HCT116 (cell line): ENCODE data around the gene ERMAP. TPM values are rescaled to one million over a fixed set of nuclear protein-coding genes. Genes with fewer than 3 reads are reported as not detected.

Source experiments
- ATAC-seq: fragments of 200-7000 bp; cut with Tn5 transposase; 2 replicates; pipeline ENCODE4 v1.9.1; 2020; ENCODE audit warnings: mild to moderate bottlenecking, moderate library complexity
- BruUV-seq: library from RNA; stranded (reverse); fragments of 400-500 nt; replicated peaks from 2 replicates; lab custom pipeline; 2021; lab: Mats Ljungman, UMichigan
- CTCF ChIA-PET: fragments of 300-600 bp; sonication (Branson Sonifier 250); formaldehyde crosslinking; loops from one replicate; lab custom pipeline; 2021; ENCODE audit warnings: antibody characterized with exemption; lab: Charles Lee
- POLR2A ChIA-PET: fragments of 300-600, 350-600 bp; sonication (Branson Sonifier 250); formaldehyde crosslinking; loops from one replicate; lab custom pipeline; 2021; ENCODE audit warnings: antibody characterized with exemption; lab: Charles Lee
- RAD21 ChIA-PET, 2 experiments: fragments of 300-600 bp; sonication (Branson Sonifier 250); formaldehyde crosslinking; loops; one replicate each; lab custom pipeline; 2023; ENCODE audit warnings: low total read pairs in 2 of 2; ENCODE audit not compliant: uncharacterized antibody in 2 of 2, unreplicated experiment in 2 of 2, low non-redundant PET in 1 of 2; lab: Charles Lee
- DNase-seq: peaks from one replicate; pipeline ENCODE4 v3.0.0-alpha.2; 2010; ENCODE audit warnings: low read depth, low spot score
- H2AFZ ChIP-seq: fragments of 200-600 bp; shearing (Covaris generic), sonication (generic); 2 replicates; pipeline ENCODE4 v1.6.1; 2017; ENCODE audit warnings: low read depth, mixed run types, mixed read lengths, antibody characterized with exemption, low read length; ENCODE audit not compliant: poor library complexity, severe bottlenecking
- H3K27ac ChIP-seq: 2 replicates; pipeline ENCODE4 v1.5.1; 2012; ENCODE audit warnings: low read depth, low read length
- H3K27me3 ChIP-seq: fragments of 200-600 bp; sonication (generic); 2 replicates; pipeline ENCODE4 v1.6.1; 2016; ENCODE audit warnings: mixed run types, low read length, mixed read lengths; ENCODE audit not compliant: insufficient read depth
- H3K36me3 ChIP-seq, 2 experiments: fragments of 200-500 bp in 1 of 2; fragments of 200-600 bp in 1 of 2; sonication (Bioruptor generic) in 1 of 2; sonication (generic) in 1 of 2; 2 replicates each; pipeline versions ENCODE4 v1.5.1 to v1.6.1; 2014 to 2016; ENCODE audit warnings: low read length in 2 of 2, inconsistent platforms in 1 of 2, mixed read lengths in 1 of 2, mixed run types in 1 of 2; ENCODE audit not compliant: insufficient read depth in 2 of 2, control insufficient read depth in 1 of 2
- H3K4me1 ChIP-seq, 2 experiments: fragments of 200-600 bp in 1 of 2; sonication (generic) in 1 of 2; 2 replicates each; pipeline versions ENCODE4 v1.5.1 to v1.6.1; 2012 to 2017; ENCODE audit warnings: low read length in 2 of 2, inconsistent platforms in 1 of 2, mild to moderate bottlenecking in 1 of 2, mixed read lengths in 1 of 2, mixed run types in 1 of 2, moderate library complexity in 1 of 2; ENCODE audit not compliant: insufficient read depth in 2 of 2, control insufficient read depth in 1 of 2
- H3K4me2 ChIP-seq: fragments of 200-600 bp; sonication (generic); 2 replicates; pipeline ENCODE4 v1.6.1; 2017; ENCODE audit warnings: mixed run types, low read length, mixed read lengths
- H3K4me3 ChIP-seq, 2 experiments: fragments of 200-600 bp in 1 of 2; sonication (generic) in 1 of 2; replicated peaks in 1 of 2; 2 replicates each; pipeline ENCODE4 v1.5.1; 2011 to 2016; ENCODE audit warnings: low read length in 2 of 2, control low read depth in 1 of 2, low read depth in 1 of 2, mild to moderate bottlenecking in 1 of 2, mixed read lengths in 1 of 2, mixed run types in 1 of 2
- H3K79me2 ChIP-seq: fragments of 200-600 bp; sonication (generic); 2 replicates; pipeline ENCODE4 v1.6.1; 2017; ENCODE audit warnings: mild to moderate bottlenecking, mixed run types, low read length, moderate library complexity, mixed read lengths; ENCODE audit not compliant: insufficient read depth
- H3K9ac ChIP-seq: fragments of 200-600 bp; sonication (generic); 2 replicates; pipeline ENCODE4 v1.6.1; 2016; ENCODE audit warnings: low read length, mixed read lengths
- H3K9me2 ChIP-seq: fragments of 200-600 bp; sonication (generic), shearing (Covaris generic); 2 replicates; pipeline ENCODE4 v1.6.1; 2017; ENCODE audit warnings: mixed run types, mild to moderate bottlenecking, moderate library complexity; ENCODE audit not compliant: insufficient read depth
- H3K9me3 ChIP-seq, 2 experiments: fragments of 200-500 bp in 1 of 2; fragments of 200-600 bp in 1 of 2; sonication (Bioruptor generic) in 1 of 2; sonication (generic) in 1 of 2; 2 replicates each; pipeline ENCODE4 v1.6.1; 2014 to 2017; ENCODE audit warnings: low read length in 2 of 2, mixed read lengths in 2 of 2, inconsistent platforms in 1 of 2, low read depth in 1 of 2, mild to moderate bottlenecking in 1 of 2, mixed run types in 1 of 2, moderate library complexity in 1 of 2; ENCODE audit not compliant: control insufficient read depth in 1 of 2, insufficient read depth in 1 of 2
- H4K20me1 ChIP-seq: fragments of 200-600 bp; sonication (generic), shearing (Covaris generic); 2 replicates; pipeline ENCODE4 v1.6.1; 2017; ENCODE audit warnings: mixed run types, mild to moderate bottlenecking, moderate library complexity; ENCODE audit not compliant: insufficient read depth
- CEBPB ChIP-seq: IDR thresholded peaks from 2 replicates; pipeline ENCODE4 v1.6.1; 2012; ENCODE audit warnings: low read depth
- EGR1 ChIP-seq: IDR thresholded peaks from 2 replicates; pipeline ENCODE4 v1.6.1; 2012; ENCODE audit warnings: low read depth
- ELF1 ChIP-seq: IDR thresholded peaks from 2 replicates; pipeline ENCODE4 v1.6.1; 2012; ENCODE audit warnings: low read depth, borderline replicate concordance
- EZH2 ChIP-seq: fragments of 200-600 bp; sonication (generic); IDR thresholded peaks from 2 replicates; pipeline ENCODE4 v1.6.1; 2017; ENCODE audit warnings: antibody characterized with exemption, mixed run types
- EZH2phosphoT487 ChIP-seq: fragments of 200-600 bp; IDR thresholded peaks from 2 replicates; pipeline ENCODE4 v1.6.1; 2018; ENCODE audit warnings: antibody characterized with exemption, borderline replicate concordance
- FOSL1 ChIP-seq: IDR thresholded peaks from 2 replicates; pipeline ENCODE4 v1.6.1; 2012; ENCODE audit warnings: low read depth
- JUND ChIP-seq: IDR thresholded peaks from 2 replicates; pipeline ENCODE4 v1.6.1; 2012
- POLR2A ChIP-seq: IDR thresholded peaks from 2 replicates; pipeline ENCODE4 v1.7.0; 2011; ENCODE audit warnings: borderline replicate concordance; ENCODE audit not compliant: insufficient read depth, insufficient read length; ENCODE audit errors: extremely low read depth
- RAD21 ChIP-seq: IDR thresholded peaks from 2 replicates; pipeline ENCODE4 v1.6.1; 2012; ENCODE audit warnings: low read depth, mild to moderate bottlenecking
- SP1 ChIP-seq: IDR thresholded peaks from 2 replicates; pipeline ENCODE4 v1.6.1; 2012; ENCODE audit warnings: low read depth
- YY1 ChIP-seq: IDR thresholded peaks from 2 replicates; pipeline ENCODE4 v1.6.1; 2011; ENCODE audit warnings: low read length, low read depth, moderate library complexity, mild to moderate bottlenecking; ENCODE audit not compliant: insufficient replicate concordance; ENCODE audit errors: extremely low read depth
- ZFX ChIP-seq: fragments of 450-650 bp; IDR thresholded peaks from 2 replicates; pipeline ENCODE4 v1.6.1; 2017
- intact Hi-C: fragments of 100-400 bp; cut with micrococcal nuclease; formaldehyde crosslinking; loops from 2 replicates; pipeline ENCODE4 v1.10.0; 2022
- total RNA-seq: library from RNA; stranded (reverse); gene quantifications from one replicate; pipeline ENCODE4 v1.2.1, GENCODE V29; 2021; ENCODE audit not compliant: unreplicated experiment
- TF ChIP-seq, protein P1 (sequence below), 3 experiments: fragments of 200-600 bp in 1 of 3; sonication (generic) in 1 of 3; IDR thresholded peaks in 2 of 3; conservative IDR thresholded peaks in 1 of 3; 2 replicates each; pipeline ENCODE4 v1.5.1; 2012 to 2017; ENCODE audit warnings: low read depth in 2 of 3, low read length in 2 of 3, antibody characterized with exemption in 1 of 3, borderline replicate concordance in 1 of 3, control low read depth in 1 of 3, mild to moderate bottlenecking in 1 of 3, mixed read lengths in 1 of 3, mixed run types in 1 of 3, moderate library complexity in 1 of 3; ENCODE audit not compliant: insufficient read depth in 1 of 3
- TF ChIP-seq, protein P2 (sequence below): IDR thresholded peaks from 2 replicates; pipeline ENCODE4 v1.6.1; 2012
- TF ChIP-seq, protein P3 (sequence below): IDR thresholded peaks from 2 replicates; pipeline ENCODE4 v1.6.1; 2011; ENCODE audit warnings: mild to moderate bottlenecking, low read length, moderate library complexity; ENCODE audit not compliant: insufficient replicate concordance; ENCODE audit errors: extremely low read depth

Gene ERMAP
- total RNA-seq, 1 experiment from 2014 or later = 5.4 TPM

DNA sequence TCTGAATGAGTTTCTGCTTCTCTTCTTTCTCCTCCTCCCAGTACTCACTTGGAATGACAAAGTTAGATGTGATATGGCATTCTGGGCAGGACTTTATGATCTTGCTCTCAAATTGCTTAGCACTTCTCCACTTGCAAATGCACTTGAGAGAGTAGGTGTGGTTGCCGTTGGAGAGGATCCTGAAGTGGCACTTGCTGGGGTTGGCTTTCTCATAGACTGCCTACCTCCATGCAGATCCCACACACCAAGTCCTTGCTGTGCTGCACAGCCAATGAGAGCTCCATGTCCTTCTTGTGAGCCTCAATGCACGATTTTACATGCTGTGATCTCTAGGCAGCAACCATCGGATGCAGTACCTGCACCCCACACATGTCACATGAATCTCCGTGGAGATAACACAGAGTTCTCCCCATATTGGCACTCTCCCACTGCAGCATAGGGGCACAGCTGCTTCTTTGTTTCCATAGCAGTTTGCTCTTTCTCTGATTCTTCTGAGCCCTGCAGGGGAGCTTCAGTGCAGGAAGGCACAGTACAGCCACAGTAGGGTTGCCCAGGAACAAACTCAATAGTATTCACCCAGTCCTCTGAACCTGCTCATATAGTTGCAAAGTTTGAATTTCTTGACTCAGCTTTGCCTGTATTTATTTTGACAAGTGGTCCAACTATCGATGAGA is 74.7 kb downstream of the ERMAP start:
- H4K20me1 ChIP-seq = no peaks in the 10 kb centered on the region
- no peak for ATAC-seq
- CTCF ChIA-PET = interaction anchor here (1.4 kb wide), 1 partner anchor 182 kb away, joined by 3 read pairs; no protein-coding TSS in a partner anchor
- H3K9me2 ChIP-seq = no peaks in the 10 kb centered on the region
- no peak overlapping the region for H3K27ac ChIP-seq
- intact Hi-C loops = no loop called here
- RAD21 ChIA-PET = no interaction called here
- no peak overlapping the region for H3K4me3 ChIP-seq
- H3K36me3 ChIP-seq = no peaks in the 10 kb centered on the region
- H2AFZ ChIP-seq = no peak overlapping the region
- no peaks in the 10 kb centered on the region for H3K27me3 ChIP-seq
- H3K4me1 ChIP-seq = no peaks in the 10 kb centered on the region
- no peaks in the 10 kb centered on the region for H3K9me3 ChIP-seq
- POLR2A ChIA-PET = no interaction called here
- DNase-seq = no peak
- TF ChIP-seq SP1 (no peak), RAD21 (no peak), ELF1 (no peak), EGR1 (no peak), FOSL1 (no peak), POLR2A (no peak), CEBPB (no peak), EZH2 (no peak), JUND (no peak), ZFX (no peak), EZH2phosphoT487 (no peak), YY1 (no peak)
- TF ChIP-seq, protein P1, sequence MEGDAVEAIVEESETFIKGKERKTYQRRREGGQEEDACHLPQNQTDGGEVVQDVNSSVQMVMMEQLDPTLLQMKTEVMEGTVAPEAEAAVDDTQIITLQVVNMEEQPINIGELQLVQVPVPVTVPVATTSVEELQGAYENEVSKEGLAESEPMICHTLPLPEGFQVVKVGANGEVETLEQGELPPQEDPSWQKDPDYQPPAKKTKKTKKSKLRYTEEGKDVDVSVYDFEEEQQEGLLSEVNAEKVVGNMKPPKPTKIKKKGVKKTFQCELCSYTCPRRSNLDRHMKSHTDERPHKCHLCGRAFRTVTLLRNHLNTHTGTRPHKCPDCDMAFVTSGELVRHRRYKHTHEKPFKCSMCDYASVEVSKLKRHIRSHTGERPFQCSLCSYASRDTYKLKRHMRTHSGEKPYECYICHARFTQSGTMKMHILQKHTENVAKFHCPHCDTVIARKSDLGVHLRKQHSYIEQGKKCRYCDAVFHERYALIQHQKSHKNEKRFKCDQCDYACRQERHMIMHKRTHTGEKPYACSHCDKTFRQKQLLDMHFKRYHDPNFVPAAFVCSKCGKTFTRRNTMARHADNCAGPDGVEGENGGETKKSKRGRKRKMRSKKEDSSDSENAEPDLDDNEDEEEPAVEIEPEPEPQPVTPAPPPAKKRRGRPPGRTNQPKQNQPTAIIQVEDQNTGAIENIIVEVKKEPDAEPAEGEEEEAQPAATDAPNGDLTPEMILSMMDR (IDR thresholded peaks at IDR 0.05 in 2 of 3, conservative IDR thresholded peaks at IDR 0.05 in 1 of 3; ENCODE audit: borderline replicate concordance in 1 of 3, insufficient read depth in 1 of 3, low read depth in 2 of 3, low read length in 2 of 3) = no peak
- TF ChIP-seq, protein P2, sequence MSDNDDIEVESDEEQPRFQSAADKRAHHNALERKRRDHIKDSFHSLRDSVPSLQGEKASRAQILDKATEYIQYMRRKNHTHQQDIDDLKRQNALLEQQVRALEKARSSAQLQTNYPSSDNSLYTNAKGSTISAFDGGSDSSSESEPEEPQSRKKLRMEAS = no peak
- TF ChIP-seq, protein P3, sequence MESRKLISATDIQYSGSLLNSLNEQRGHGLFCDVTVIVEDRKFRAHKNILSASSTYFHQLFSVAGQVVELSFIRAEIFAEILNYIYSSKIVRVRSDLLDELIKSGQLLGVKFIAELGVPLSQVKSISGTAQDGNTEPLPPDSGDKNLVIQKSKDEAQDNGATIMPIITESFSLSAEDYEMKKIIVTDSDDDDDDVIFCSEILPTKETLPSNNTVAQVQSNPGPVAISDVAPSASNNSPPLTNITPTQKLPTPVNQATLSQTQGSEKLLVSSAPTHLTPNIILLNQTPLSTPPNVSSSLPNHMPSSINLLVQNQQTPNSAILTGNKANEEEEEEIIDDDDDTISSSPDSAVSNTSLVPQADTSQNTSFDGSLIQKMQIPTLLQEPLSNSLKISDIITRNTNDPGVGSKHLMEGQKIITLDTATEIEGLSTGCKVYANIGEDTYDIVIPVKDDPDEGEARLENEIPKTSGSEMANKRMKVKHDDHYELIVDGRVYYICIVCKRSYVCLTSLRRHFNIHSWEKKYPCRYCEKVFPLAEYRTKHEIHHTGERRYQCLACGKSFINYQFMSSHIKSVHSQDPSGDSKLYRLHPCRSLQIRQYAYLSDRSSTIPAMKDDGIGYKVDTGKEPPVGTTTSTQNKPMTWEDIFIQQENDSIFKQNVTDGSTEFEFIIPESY = no peak
- TF ChIP-seq, all 23 proteins: peak for 0
- BruUV-seq = no TSS peak
- H3K79me2 ChIP-seq = no peaks in the 10 kb centered on the region
- H3K4me2 ChIP-seq = no peak overlapping the region
- H3K9ac ChIP-seq = no peak overlapping the region

Other genes with a start within 250 kb of the ERMAP start
- 100 TPM for gene PPIH, start 158.7 kb upstream of the ERMAP start, total RNA-seq
- 1,009 TPM for gene YBX1, start 134.7 kb upstream of the ERMAP start, total RNA-seq
- not detected for gene CLDN19, start 76.9 kb upstream of the ERMAP start, total RNA-seq
- gene P3H1, start 50.1 kb upstream of the ERMAP start, total RNA-seq = 32.9 TPM
- 5.8 TPM for gene C1orf50, start 49.9 kb upstream of the ERMAP start, total RNA-seq
- 0.34 TPM for gene TMEM269, start 32.1 kb upstream of the ERMAP start, total RNA-seq
- gene SVBP, start 275 bp downstream of the ERMAP start, total RNA-seq = 14.4 TPM
- gene ZNF691, start 29.5 kb downstream of the ERMAP start, total RNA-seq = 11.1 TPM
- gene SLC2A1, start 141.7 kb downstream of the ERMAP start, total RNA-seq = 248 TPM